ENCODE measurements around the gene TSR3.

The TSR3 gene

DNA sequence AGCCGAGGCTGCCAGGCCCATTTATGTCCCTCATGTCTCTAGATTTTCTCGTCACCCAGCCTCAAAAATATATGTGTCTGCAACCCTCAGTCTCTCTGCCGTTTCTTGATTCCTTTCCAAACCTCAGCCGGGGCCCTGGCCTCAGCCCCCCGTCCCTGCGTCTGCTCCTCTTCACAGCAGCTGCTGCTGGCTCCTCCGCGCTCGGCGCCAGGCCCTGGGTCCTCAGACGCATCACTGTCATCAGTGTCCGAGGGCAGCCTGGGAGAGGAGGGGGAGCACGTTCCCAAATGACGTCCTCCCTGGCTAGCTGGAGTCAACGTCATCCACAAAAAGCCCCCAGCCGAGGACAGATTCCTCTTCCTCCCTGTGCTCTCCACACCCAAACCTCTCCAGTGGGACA, 2.3 kb downstream of the TSR3 start:
- TF ChIP-seq TAF1 (IDR thresholded peaks at IDR 0.05; ENCODE audit: borderline replicate concordance, insufficient read depth, low read length), result no peak
- TF ChIP-seq, protein P1, sequence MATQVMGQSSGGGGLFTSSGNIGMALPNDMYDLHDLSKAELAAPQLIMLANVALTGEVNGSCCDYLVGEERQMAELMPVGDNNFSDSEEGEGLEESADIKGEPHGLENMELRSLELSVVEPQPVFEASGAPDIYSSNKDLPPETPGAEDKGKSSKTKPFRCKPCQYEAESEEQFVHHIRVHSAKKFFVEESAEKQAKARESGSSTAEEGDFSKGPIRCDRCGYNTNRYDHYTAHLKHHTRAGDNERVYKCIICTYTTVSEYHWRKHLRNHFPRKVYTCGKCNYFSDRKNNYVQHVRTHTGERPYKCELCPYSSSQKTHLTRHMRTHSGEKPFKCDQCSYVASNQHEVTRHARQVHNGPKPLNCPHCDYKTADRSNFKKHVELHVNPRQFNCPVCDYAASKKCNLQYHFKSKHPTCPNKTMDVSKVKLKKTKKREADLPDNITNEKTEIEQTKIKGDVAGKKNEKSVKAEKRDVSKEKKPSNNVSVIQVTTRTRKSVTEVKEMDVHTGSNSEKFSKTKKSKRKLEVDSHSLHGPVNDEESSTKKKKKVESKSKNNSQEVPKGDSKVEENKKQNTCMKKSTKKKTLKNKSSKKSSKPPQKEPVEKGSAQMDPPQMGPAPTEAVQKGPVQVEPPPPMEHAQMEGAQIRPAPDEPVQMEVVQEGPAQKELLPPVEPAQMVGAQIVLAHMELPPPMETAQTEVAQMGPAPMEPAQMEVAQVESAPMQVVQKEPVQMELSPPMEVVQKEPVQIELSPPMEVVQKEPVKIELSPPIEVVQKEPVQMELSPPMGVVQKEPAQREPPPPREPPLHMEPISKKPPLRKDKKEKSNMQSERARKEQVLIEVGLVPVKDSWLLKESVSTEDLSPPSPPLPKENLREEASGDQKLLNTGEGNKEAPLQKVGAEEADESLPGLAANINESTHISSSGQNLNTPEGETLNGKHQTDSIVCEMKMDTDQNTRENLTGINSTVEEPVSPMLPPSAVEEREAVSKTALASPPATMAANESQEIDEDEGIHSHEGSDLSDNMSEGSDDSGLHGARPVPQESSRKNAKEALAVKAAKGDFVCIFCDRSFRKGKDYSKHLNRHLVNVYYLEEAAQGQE (IDR thresholded peaks at IDR 0.05; ENCODE audit: insufficient read depth in 1 of 2, low read depth in 2 of 2, low read length in 2 of 2), result no peak
- TF ChIP-seq POLR2AphosphoS5 (IDR thresholded peaks at IDR 0.05; ENCODE audit: low read depth, low read length), result no peak
- no peak for TF ChIP-seq FOXP2 (optimal IDR thresholded peaks at IDR 0.05; ENCODE audit: borderline replicate concordance, extremely low read depth, extremely low read length, insufficient read depth)
- TF ChIP-seq SIN3A (IDR thresholded peaks at IDR 0.05; ENCODE audit: borderline replicate concordance, insufficient read depth, low read length), result no peak

DNA sequence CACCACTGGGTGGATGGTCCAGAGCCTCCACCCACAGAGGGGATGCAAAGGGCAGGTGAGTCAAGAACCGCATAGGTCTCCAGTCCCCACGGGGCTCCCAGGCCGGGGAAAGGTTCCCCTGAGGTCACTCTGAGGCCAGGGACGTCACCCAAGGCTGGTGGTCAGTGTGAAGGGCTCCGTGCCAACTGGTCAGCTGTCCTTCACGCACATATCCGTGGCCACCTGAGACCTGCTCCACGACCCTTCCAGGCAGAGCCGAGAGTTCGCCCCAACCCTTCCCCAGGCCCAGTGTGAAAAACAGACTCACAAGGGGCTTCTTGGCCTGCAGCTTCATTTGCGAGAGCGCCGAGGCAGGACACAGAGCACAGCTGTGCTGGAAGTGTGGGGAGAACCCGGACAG, 2.8 kb downstream of the TSR3 start:
- TF ChIP-seq, protein P1 (IDR thresholded peaks at IDR 0.05; ENCODE audit: insufficient read depth in 1 of 2, low read depth in 2 of 2, low read length in 2 of 2), result no peak
- no peak for TF ChIP-seq FOXP2 (optimal IDR thresholded peaks at IDR 0.05; ENCODE audit: borderline replicate concordance, extremely low read depth, extremely low read length, insufficient read depth)
- no peak for TF ChIP-seq SIN3A (IDR thresholded peaks at IDR 0.05; ENCODE audit: borderline replicate concordance, insufficient read depth, low read length)
- no peak for TF ChIP-seq POLR2AphosphoS5 (IDR thresholded peaks at IDR 0.05; ENCODE audit: low read depth, low read length)
- no peak for TF ChIP-seq TAF1 (IDR thresholded peaks at IDR 0.05; ENCODE audit: borderline replicate concordance, insufficient read depth, low read length)

DNA sequence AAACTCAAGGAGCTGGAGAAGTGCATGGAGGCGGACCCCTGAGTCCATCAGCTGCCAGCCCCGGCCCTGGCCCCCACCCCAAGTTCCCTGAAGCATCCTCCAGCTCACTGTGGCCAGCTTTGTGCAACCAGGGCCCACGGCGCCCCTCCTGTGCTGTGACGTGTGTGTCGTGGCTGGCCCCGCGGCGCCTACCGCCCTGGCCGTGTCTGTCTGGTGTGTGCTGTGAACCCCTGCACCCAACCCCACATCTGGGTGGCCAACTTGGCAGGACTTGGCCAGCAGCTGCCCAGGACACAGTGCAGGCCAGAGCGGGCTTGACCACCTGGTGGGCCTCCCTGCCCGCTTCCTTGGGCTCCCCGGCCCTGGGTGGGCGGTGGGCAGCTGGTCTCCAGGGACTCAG, 3.2 kb downstream of the TSR3 start:
- no peak for TF ChIP-seq POLR2AphosphoS5 (IDR thresholded peaks at IDR 0.05; ENCODE audit: low read depth, low read length)
- TF ChIP-seq FOXP2 (optimal IDR thresholded peaks at IDR 0.05; ENCODE audit: borderline replicate concordance, extremely low read depth, extremely low read length, insufficient read depth), result no peak
- TF ChIP-seq, protein P1 (IDR thresholded peaks at IDR 0.05; ENCODE audit: insufficient read depth in 1 of 2, low read depth in 2 of 2, low read length in 2 of 2), result no peak
- TF ChIP-seq SIN3A (IDR thresholded peaks at IDR 0.05; ENCODE audit: borderline replicate concordance, insufficient read depth, low read length), result no peak
- TF ChIP-seq TAF1 (IDR thresholded peaks at IDR 0.05; ENCODE audit: borderline replicate concordance, insufficient read depth, low read length), result no peak

DNA sequence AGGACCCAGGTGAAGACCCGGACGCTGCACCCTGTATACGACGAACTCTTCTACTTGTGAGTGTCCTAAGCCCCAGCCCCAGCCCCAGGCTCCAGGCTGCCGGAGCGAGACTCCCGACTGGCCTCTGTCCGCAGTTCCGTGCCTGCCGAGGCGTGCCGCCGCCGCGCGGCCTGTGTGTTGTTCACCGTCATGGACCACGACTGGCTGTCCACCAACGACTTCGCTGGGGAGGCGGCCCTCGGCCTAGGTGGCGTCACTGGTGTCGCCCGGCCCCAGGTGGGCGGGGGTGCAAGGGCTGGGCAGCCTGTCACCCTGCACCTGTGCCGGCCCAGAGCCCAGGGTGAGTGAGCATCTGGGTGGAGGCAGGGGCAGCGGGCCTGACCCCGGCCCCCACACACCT, 3.7 kb downstream of the TSR3 start:
- TF ChIP-seq SIN3A (IDR thresholded peaks at IDR 0.05; ENCODE audit: borderline replicate concordance, insufficient read depth, low read length) (no peak), POLR2AphosphoS5 (IDR thresholded peaks at IDR 0.05; ENCODE audit: low read depth, low read length) (no peak), FOXP2 (optimal IDR thresholded peaks at IDR 0.05; ENCODE audit: borderline replicate concordance, extremely low read depth, extremely low read length, insufficient read depth) (no peak)
- TF ChIP-seq, protein P1 (IDR thresholded peaks at IDR 0.05; ENCODE audit: insufficient read depth in 1 of 2, low read depth in 2 of 2, low read length in 2 of 2), result no peak

DNA sequence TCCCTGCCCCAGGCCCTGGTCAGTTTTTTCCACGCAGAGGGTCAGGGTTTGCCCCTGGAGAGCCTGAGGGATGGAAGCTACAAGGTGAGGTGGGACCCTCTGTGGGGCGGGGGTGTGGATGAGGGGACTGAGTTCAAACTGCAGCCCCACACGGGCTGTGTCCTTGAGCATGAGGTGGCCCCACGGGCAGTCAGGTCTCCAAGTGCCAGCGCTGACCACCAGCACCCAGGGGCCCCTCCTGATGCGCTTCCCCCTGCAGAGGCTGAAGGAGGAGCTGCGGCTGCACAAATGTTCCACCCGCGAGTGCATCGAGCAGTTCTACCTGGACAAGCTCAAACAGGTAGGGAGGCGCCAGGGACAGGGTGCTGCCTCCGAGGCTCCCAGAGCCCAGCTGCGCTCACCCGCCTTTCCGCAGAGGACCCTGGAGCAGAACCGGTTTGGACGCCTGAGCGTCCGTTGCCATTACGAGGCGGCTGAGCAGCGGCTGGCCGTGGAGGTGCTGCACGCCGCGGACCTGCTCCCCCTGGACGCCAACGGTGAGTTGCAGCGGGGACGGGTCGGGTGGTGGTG, 4.3 kb downstream of the TSR3 start:
- TF ChIP-seq, protein P1 (IDR thresholded peaks at IDR 0.05; ENCODE audit: insufficient read depth in 1 of 2, low read depth in 2 of 2, low read length in 2 of 2), result no peak
- no peak for TF ChIP-seq FOXP2 (optimal IDR thresholded peaks at IDR 0.05; ENCODE audit: borderline replicate concordance, extremely low read depth, extremely low read length, insufficient read depth)
